GM12872 (cell line): Measurements from ENCODE around the gene TMA7.

ENCODE experiments used
- TF ChIP-seq, protein P1 (sequence below): IDR thresholded peaks from 3 replicates; pipeline ENCODE4 v1.5.1; 2011; ENCODE audit warnings: low read depth, mild to moderate bottlenecking, low read length, moderate library complexity; ENCODE audit not compliant: insufficient read depth

Gene TMA7

GRCh38 chr3:48400824-48401433 lies 39.1 kb upstream of the TMA7 start:
- TF ChIP-seq, protein P1, sequence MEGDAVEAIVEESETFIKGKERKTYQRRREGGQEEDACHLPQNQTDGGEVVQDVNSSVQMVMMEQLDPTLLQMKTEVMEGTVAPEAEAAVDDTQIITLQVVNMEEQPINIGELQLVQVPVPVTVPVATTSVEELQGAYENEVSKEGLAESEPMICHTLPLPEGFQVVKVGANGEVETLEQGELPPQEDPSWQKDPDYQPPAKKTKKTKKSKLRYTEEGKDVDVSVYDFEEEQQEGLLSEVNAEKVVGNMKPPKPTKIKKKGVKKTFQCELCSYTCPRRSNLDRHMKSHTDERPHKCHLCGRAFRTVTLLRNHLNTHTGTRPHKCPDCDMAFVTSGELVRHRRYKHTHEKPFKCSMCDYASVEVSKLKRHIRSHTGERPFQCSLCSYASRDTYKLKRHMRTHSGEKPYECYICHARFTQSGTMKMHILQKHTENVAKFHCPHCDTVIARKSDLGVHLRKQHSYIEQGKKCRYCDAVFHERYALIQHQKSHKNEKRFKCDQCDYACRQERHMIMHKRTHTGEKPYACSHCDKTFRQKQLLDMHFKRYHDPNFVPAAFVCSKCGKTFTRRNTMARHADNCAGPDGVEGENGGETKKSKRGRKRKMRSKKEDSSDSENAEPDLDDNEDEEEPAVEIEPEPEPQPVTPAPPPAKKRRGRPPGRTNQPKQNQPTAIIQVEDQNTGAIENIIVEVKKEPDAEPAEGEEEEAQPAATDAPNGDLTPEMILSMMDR, result peak; percentile 74

DNA sequence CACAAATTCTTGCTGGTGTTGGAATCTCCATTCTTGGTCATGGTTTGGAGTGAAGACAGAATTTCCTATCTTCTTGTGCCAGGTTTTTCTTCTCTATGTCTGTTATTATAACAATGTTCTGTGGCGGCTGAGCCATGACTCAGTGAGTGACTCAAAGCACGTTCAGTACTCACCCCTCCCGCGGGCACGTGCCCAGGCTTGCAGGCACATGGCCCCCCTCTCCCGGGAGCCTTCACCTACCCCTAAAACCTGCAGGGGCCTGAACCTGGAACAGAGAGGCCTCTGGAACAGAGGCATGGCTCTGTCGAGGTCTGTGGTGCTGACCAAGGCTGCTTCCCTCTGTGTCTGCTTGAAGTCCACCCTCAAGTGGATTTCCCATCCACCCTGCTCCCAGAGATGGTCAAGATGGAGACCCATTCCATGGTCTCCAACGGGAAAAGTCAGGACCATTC lies 37.8 kb upstream of the TMA7 start:
- TF ChIP-seq, protein P1, result no peak

- TF ChIP-seq, protein P1, result no peak
These were observed 37.1 kb upstream of the TMA7 start for GRCh38 chr3:48402907-48403306.

DNA sequence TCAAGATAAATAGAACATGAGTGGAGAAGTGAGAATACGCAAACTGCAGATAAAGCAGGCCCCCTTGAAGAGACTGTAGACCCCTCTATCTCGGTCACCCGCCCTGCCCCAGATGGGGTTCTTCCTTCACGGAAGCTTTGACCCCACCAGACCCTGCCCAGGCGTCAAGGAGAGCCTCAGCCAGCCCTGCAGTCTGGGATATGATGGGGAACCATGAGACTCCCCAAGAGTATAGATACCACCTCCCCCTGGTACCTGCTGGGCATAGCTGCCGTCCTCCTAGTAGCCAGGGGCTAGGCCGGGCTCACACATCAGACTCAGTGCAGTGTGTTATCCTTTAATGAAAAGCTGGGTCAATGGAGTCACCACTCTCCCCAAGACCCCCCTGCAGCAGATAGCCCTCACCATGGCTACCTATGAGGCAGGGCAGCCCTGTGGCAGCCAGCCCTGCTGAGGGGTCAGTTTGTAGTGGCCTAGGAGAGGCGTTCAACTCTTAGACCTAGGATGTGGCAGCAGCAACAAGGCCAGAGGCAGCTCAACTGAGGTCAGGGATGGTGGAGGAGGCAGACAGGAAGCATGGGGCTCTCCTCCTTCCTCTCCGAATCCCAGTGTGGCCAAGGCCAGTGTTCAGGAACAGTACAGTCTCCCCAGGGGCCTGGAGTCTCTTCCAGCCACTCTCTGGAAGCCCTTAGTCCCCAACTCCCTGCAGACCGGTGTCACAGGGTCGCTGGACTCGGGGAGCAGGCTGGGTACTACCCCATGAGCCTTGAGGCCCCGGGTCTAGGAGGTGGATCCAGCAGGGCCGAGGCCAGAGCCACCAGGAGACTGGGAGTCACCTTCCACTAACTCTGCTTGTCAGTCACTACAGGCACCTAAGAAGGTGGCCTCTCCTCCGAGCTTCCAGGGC lies 36.3 kb upstream of the TMA7 start:
- TF ChIP-seq, protein P1, result no peak

GRCh38 chr3:48404440-48405342 lies 35.4 kb upstream of the TMA7 start:
- TF ChIP-seq, protein P1, result no peak

DNA sequence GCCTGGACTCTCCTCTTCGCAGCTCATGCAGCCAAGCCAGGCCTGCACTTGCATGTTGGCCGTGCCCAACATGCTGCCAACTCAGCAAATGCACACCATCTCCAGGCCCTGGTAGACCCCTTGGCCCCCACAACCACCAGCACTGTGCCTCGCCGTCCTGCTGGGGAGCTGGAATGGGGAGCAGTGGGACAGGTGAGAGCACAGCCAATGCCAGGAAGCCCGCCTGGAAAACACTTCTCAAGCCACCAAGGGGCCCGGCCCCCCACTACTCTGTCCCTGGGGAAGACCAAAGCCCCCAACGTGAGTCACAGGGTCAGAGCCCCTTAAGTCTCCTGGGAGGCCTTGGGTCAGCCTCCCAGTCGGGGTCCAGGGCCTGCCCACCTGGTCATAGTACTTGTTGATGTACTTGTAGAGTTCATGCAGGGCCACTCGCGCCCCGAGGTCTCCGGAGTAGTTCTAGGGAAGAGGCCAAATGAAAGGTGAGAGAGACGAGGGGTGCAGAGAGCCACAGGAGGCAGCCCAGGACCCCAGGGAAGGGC lies 34.6 kb upstream of the TMA7 start:
- TF ChIP-seq, protein P1, result no peak
